ENCODE data around the gene TCF20.

DNA sequence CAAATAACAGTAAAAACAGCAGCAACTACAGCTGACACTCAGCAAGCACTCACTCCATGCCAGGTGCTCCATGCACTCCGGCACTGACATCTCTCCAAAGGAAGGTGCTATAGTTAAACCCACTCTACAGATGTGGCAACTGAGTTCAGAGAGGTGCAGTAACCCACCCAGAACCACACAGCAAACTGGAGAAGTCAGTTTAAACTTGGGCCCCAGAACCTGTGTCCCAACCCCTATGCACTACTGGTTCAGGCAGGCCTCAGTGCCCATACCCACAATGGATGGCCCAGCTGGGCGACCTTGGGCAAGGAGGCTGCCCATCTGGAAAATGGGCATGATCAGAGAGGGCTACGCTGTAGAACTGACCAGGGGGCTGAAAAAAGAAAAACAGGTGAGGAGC is 26.4 kb upstream of the TCF20 start:
- TF ChIP-seq EZH2 (IDR thresholded peaks at IDR 0.05; ENCODE audit: insufficient read depth, poor library complexity, severe bottlenecking) (no peak), EZH2phosphoT487 (IDR thresholded peaks at IDR 0.05; ENCODE audit: insufficient read depth, low read depth) (no peak)
